Astrocyte (in vitro differentiated cells and primary cell): ENCODE data around the gene ADCY3. TPM values are rescaled to one million over a fixed set of nuclear protein-coding genes. Genes with fewer than 3 reads are reported as not detected.

Source experiments
- DNase-seq: peaks from one replicate; pipeline ENCODE4 v3.0.0-alpha.2; 2010; ENCODE audit warnings: low read depth
- FAIRE-seq: peaks from 2 replicates; lab custom pipeline; 2011; peaks lifted over from hg19 to GRCh38; lab: Jason Lieb, UNC
- H2AFZ ChIP-seq: 2 replicates; pipeline ENCODE4 v1.6.0; 2012; ENCODE audit warnings: low read depth, low read length, inconsistent platforms
- H3K27ac ChIP-seq: 2 replicates; pipeline ENCODE4 v1.5.1; 2011; ENCODE audit warnings: low read depth, low read length, inconsistent platforms
- H3K27me3 ChIP-seq: 2 replicates; pipeline ENCODE4 v1.6.0; 2011; ENCODE audit warnings: low read length, inconsistent platforms; ENCODE audit not compliant: insufficient read depth
- H3K36me3 ChIP-seq: 2 replicates; pipeline ENCODE4 v1.5.1; 2011; ENCODE audit warnings: low read length, inconsistent platforms; ENCODE audit not compliant: insufficient read depth
- H3K4me1 ChIP-seq: 2 replicates; pipeline ENCODE4 v1.5.1; 2011; ENCODE audit warnings: low read length, inconsistent platforms; ENCODE audit not compliant: insufficient read depth
- H3K4me2 ChIP-seq: 2 replicates; pipeline ENCODE4 v1.6.0; 2012; ENCODE audit warnings: low read length, inconsistent platforms
- H3K4me3 ChIP-seq: 2 replicates; pipeline ENCODE4 v1.5.1; 2011; ENCODE audit warnings: low read depth, mild to moderate bottlenecking, low read length, inconsistent platforms; ENCODE audit not compliant: insufficient read depth
- H3K79me2 ChIP-seq: 2 replicates; pipeline ENCODE4 v1.6.0; 2012; ENCODE audit warnings: mild to moderate bottlenecking, low read length, inconsistent platforms; ENCODE audit not compliant: insufficient read depth
- H3K9ac ChIP-seq: 2 replicates; pipeline ENCODE4 v1.6.0; 2012; ENCODE audit warnings: mild to moderate bottlenecking, low read length, inconsistent platforms
- H3K9me3 ChIP-seq: 2 replicates; pipeline ENCODE4 v1.5.1; 2012; ENCODE audit warnings: low read depth, mild to moderate bottlenecking, low read length, inconsistent platforms; ENCODE audit not compliant: insufficient read depth
- H4K20me1 ChIP-seq: 2 replicates; pipeline ENCODE4 v1.6.0; 2012; ENCODE audit warnings: low read length, inconsistent platforms; ENCODE audit not compliant: insufficient read depth
- H3K27ac Mint-ChIP-seq: one replicate; pipeline ENCODE4 v1.8.0; 2021; ENCODE audit warnings: mild to moderate bottlenecking, mixed read lengths; ENCODE audit not compliant: unreplicated experiment
- H3K27me3 Mint-ChIP-seq: one replicate; pipeline ENCODE4 v1.8.0; 2021; ENCODE audit warnings: low read depth, mixed read lengths; ENCODE audit not compliant: unreplicated experiment
- H3K36me3 Mint-ChIP-seq: one replicate; pipeline ENCODE4 v1.8.0; 2021; ENCODE audit warnings: low read depth, mixed read lengths; ENCODE audit not compliant: unreplicated experiment
- H3K4me1 Mint-ChIP-seq: one replicate; pipeline ENCODE4 v1.8.0; 2021; ENCODE audit warnings: low read depth, mixed read lengths; ENCODE audit not compliant: unreplicated experiment
- H3K4me3 Mint-ChIP-seq: one replicate; pipeline ENCODE4 v1.8.0; 2021; ENCODE audit warnings: mild to moderate bottlenecking, moderate library complexity, mixed read lengths; ENCODE audit not compliant: unreplicated experiment
- H3K9me3 Mint-ChIP-seq: one replicate; pipeline ENCODE4 v1.8.0; 2021; ENCODE audit warnings: mild to moderate bottlenecking, mixed read lengths; ENCODE audit not compliant: unreplicated experiment
- EZH2 ChIP-seq: IDR thresholded peaks from 2 replicates; pipeline ENCODE4 v1.6.1; 2012; ENCODE audit warnings: mild to moderate bottlenecking, low read length, inconsistent platforms; ENCODE audit not compliant: insufficient read depth
- total RNA-seq: library from RNA; stranded (reverse); gene quantifications from 2 replicates; pipeline ENCODE4 v1.2.1, GENCODE V29; 2021
- TF ChIP-seq, protein P1 (sequence below): IDR thresholded peaks from 2 replicates; pipeline ENCODE4 v1.5.1; 2011; ENCODE audit warnings: low read depth, mild to moderate bottlenecking, inconsistent platforms, low read length, moderate library complexity; ENCODE audit not compliant: insufficient read depth

The ADCY3 gene
- total RNA-seq, 1 donor from 2014 or later, result 12.5 TPM

DNA sequence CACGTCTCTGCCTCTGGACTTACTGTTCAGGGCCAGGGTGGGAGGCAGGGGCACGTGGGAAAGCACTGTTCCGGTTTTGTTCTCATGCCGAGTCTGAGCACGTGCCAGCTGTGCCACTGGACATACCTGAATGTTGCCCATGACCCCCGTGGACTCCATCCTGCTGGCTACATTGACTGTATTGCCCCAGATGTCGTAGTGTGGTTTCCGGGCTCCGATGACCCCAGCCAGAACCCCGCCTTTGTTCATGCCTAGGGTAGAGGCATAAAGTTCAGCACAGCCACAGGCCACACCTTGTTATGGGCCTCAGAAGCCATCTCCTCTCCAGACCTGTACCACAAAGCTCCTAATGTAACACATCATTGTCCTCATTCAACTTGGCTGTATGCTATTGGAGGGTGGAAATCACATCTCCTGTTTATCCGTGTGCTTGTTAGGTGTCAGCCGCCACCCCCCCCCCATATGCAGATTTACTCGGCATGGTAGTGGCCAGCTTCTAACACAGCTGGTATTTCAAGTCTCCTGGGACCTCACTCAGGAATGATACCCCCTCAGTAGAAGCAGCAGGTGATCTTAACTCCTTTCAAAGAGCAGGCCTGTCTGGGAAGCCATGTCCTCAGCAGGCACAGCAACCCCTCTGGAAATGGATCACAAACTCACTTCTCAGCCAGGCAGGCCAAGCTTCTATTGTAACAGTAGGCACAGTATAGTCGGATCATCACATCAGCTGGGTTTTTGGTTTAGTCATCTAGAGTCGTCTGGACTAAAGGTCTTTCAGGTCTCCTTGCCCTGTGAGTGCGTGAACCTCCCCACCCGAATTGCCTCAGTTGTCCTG, 99.2 kb downstream of the ADCY3 start:
- Histone ChIP-seq H3K36me3 (peaks cover 28% of the 10 kb centered on the region), H3K9ac (no peak overlapping the region), H3K4me2 (no peak overlapping the region), H3K27me3 (no peaks in the 10 kb centered on the region), H3K79me2 (peaks cover 9% of the 10 kb centered on the region), H3K4me1 (peaks cover 18% of the 10 kb centered on the region), H4K20me1 (no peaks in the 10 kb centered on the region), H2AFZ (no peak overlapping the region), H3K9me3 (no peaks in the 10 kb centered on the region), H3K27ac (no peak overlapping the region), H3K4me3 (no peak overlapping the region)
- no peak overlapping the region for H3K4me3 Mint-ChIP-seq
- no peaks in the 10 kb centered on the region for H3K9me3 Mint-ChIP-seq
- no peak for DNase-seq
- no peak overlapping the region for H3K27ac Mint-ChIP-seq
- H3K36me3 Mint-ChIP-seq, result peaks cover 13% of the 10 kb centered on the region
- no peak for FAIRE-seq
- peaks cover 14% of the 10 kb centered on the region for H3K4me1 Mint-ChIP-seq
- no peak for TF ChIP-seq EZH2
- TF ChIP-seq, protein P1, sequence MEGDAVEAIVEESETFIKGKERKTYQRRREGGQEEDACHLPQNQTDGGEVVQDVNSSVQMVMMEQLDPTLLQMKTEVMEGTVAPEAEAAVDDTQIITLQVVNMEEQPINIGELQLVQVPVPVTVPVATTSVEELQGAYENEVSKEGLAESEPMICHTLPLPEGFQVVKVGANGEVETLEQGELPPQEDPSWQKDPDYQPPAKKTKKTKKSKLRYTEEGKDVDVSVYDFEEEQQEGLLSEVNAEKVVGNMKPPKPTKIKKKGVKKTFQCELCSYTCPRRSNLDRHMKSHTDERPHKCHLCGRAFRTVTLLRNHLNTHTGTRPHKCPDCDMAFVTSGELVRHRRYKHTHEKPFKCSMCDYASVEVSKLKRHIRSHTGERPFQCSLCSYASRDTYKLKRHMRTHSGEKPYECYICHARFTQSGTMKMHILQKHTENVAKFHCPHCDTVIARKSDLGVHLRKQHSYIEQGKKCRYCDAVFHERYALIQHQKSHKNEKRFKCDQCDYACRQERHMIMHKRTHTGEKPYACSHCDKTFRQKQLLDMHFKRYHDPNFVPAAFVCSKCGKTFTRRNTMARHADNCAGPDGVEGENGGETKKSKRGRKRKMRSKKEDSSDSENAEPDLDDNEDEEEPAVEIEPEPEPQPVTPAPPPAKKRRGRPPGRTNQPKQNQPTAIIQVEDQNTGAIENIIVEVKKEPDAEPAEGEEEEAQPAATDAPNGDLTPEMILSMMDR, result no peak
- no peaks in the 10 kb centered on the region for H3K27me3 Mint-ChIP-seq

DNA sequence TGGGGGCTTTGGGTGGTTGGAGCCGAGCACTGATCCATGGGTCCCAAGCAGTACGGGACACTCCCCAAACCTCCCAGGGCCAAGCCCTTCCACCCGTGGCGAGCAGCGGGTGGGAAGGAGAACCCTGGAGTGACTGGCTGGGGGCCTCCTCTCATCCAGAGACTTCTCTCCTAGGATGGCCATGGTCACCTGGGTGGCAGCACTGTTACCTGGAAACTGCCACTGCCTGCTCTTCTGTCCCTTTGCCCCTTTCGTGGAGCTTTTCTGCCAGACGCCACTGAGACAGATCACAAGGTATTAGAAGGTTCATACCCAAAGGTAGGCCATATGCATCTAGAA, 99.9 kb downstream of the ADCY3 start:
- Histone ChIP-seq H3K9me3 (no peaks in the 10 kb centered on the region), H3K36me3 (peaks cover 34% of the 10 kb centered on the region), H4K20me1 (no peaks in the 10 kb centered on the region), H3K27me3 (no peaks in the 10 kb centered on the region), H3K4me3 (no peak overlapping the region), H3K9ac (no peak overlapping the region), H3K4me1 (peaks cover 18% of the 10 kb centered on the region), H3K4me2 (no peak overlapping the region), H3K27ac (no peak overlapping the region), H2AFZ (no peak overlapping the region), H3K79me2 (peaks cover 15% of the 10 kb centered on the region)
- H3K36me3 Mint-ChIP-seq, result peaks cover 13% of the 10 kb centered on the region
- H3K4me1 Mint-ChIP-seq, result peaks cover 14% of the 10 kb centered on the region
- H3K9me3 Mint-ChIP-seq, result no peaks in the 10 kb centered on the region
- no peak overlapping the region for H3K27ac Mint-ChIP-seq
- TF ChIP-seq, protein P1, result no peak
- no peak for TF ChIP-seq EZH2
- no peaks in the 10 kb centered on the region for H3K27me3 Mint-ChIP-seq
- no peak for DNase-seq
- no peak overlapping the region for H3K4me3 Mint-ChIP-seq
- FAIRE-seq, result no peak
